B cell (primary cell): ENCODE results near the gene DHRS11. TPM values are rescaled to one million over a fixed set of nuclear protein-coding genes. Genes with fewer than 3 reads are reported as not detected.

Experiments
- ATAC-seq: fragments of 200-7000 bp; cut with Tn5 transposase; one replicate; pipeline ENCODE4 v1.10.0; 2021; ENCODE audit warnings: low read depth, mild to moderate bottlenecking, moderate number of reproducible peaks, moderate library complexity
- CTCF ChIA-PET: fragments of 350-600 bp; sonication (Branson Sonifier 250); formaldehyde crosslinking; loops from one replicate; lab custom pipeline; 2021; ENCODE audit warnings: antibody characterized with exemption, inconsistent platforms; lab: Charles Lee
- POLR2A ChIA-PET: fragments of 350-600 bp; sonication (Branson Sonifier 250); formaldehyde crosslinking; loops from one replicate; lab custom pipeline; 2021; ENCODE audit warnings: antibody characterized with exemption; lab: Charles Lee
- DNase-seq: peaks from one replicate; pipeline ENCODE4 v3.0.0; 2013
- H2AFZ ChIP-seq: 2 replicates; pipeline ENCODE4 v1.6.1; 2012; ENCODE audit warnings: mild to moderate bottlenecking, low read depth, low read length; ENCODE audit not compliant: insufficient read depth, poor library complexity, severe bottlenecking
- H3K27ac ChIP-seq, 2 donors: 1 replicate in 1 of 2; 2 replicates in 1 of 2; pipeline ENCODE4 v1.5.1; 2012 to 2013; ENCODE audit warnings: low read length in 2 of 2, mild to moderate bottlenecking in 2 of 2, moderate library complexity in 1 of 2
- H3K27me3 ChIP-seq, 4 experiments: fragments of 200-600 bp in 1 of 4; sonication (generic) in 1 of 4; replicated peaks in 1 of 4; 1 replicate in 2 of 4; 2 replicates in 2 of 4; pipeline versions ENCODE4 v1.6.1 to v1.7.0; 2013 to 2016; ENCODE audit warnings: low read length in 3 of 4, mild to moderate bottlenecking in 2 of 4, mixed read lengths in 1 of 4, moderate library complexity in 1 of 4; ENCODE audit not compliant: insufficient read depth in 4 of 4, control insufficient read depth in 3 of 4; ENCODE audit errors: control extremely low read depth in 1 of 4
- H3K36me3 ChIP-seq, 2 experiments: replicated peaks in 1 of 2; 1 replicate in 1 of 2; 2 replicates in 1 of 2; pipeline versions ENCODE4 v1.6.1 to v1.7.1; 2013; ENCODE audit warnings: low read length in 1 of 2; ENCODE audit not compliant: insufficient read depth in 2 of 2, control insufficient read depth in 1 of 2; ENCODE audit errors: control extremely low read depth in 1 of 2, extremely low read depth in 1 of 2
- H3K4me1 ChIP-seq, 2 donors: fragments of 200-600 bp in 1 of 2; sonication (generic) in 1 of 2; 1 replicate in 1 of 2; 2 replicates in 1 of 2; pipeline versions ENCODE4 v1.5.1 to v1.6.1; 2013 to 2017; ENCODE audit warnings: low read length in 2 of 2; ENCODE audit not compliant: control insufficient read depth in 2 of 2, insufficient read depth in 2 of 2
- H3K4me2 ChIP-seq: replicated peaks from 2 replicates; pipeline ENCODE3; 2012; ENCODE audit warnings: mild to moderate bottlenecking, low read depth, low read length; ENCODE audit not compliant: poor library complexity, severe bottlenecking
- H3K4me3 ChIP-seq, 5 experiments: fragments of 200-600 bp in 1 of 5; sonication (generic) in 1 of 5; 1 replicate in 3 of 5; 2 replicates in 2 of 5; pipeline versions ENCODE4 v1.5.1 to v1.7.0; 2011 to 2016; ENCODE audit warnings: low read length in 4 of 5, mild to moderate bottlenecking in 4 of 5, low read depth in 2 of 5, control low read depth in 1 of 5, moderate library complexity in 1 of 5; ENCODE audit not compliant: insufficient read depth in 1 of 5; ENCODE audit errors: control extremely low read depth in 1 of 5, extremely low read depth in 1 of 5
- H3K79me2 ChIP-seq: fragments of 200-600 bp; sonication (generic); one replicate; pipeline ENCODE4 v1.6.0; 2016; ENCODE audit warnings: low read length; ENCODE audit not compliant: control insufficient read depth, insufficient read depth
- H3K9ac ChIP-seq: fragments of 200-600 bp; sonication (generic); 2 replicates; pipeline ENCODE4 v1.6.1; 2017; ENCODE audit warnings: mild to moderate bottlenecking, low read length, moderate library complexity
- H3K9me3 ChIP-seq, 3 donors: one replicate each; pipeline versions ENCODE4 v1.6.1 to v1.7.1; 2013; ENCODE audit warnings: low read length in 2 of 3; ENCODE audit not compliant: control insufficient read depth in 2 of 3, insufficient read depth in 1 of 3; ENCODE audit errors: control extremely low read depth in 1 of 3
- H4K20me1 ChIP-seq: 2 replicates; pipeline ENCODE4 v1.6.0; 2012; ENCODE audit warnings: mild to moderate bottlenecking, low read length; ENCODE audit not compliant: insufficient read depth, control insufficient read depth, poor library complexity, severe bottlenecking
- H3K27ac Mint-ChIP-seq: one replicate; pipeline ENCODE4 v1.8.0; 2021; ENCODE audit warnings: mixed read lengths
- H3K27me3 Mint-ChIP-seq: one replicate; pipeline ENCODE4 v1.8.0; 2021; ENCODE audit warnings: mixed read lengths
- H3K4me1 Mint-ChIP-seq: one replicate; pipeline ENCODE4 v1.8.0; 2021; ENCODE audit warnings: mixed read lengths
- H3K4me3 Mint-ChIP-seq: one replicate; pipeline ENCODE4 v1.8.0; 2021; ENCODE audit warnings: mixed read lengths
- H3K9me3 Mint-ChIP-seq: one replicate; pipeline ENCODE4 v1.8.0; 2022; ENCODE audit warnings: mixed read lengths; ENCODE audit not compliant: insufficient read depth
- CTCF ChIP-seq: fragments of 200-600 bp; IDR thresholded peaks from one replicate; pipeline ENCODE4 v1.8.0; 2022; ENCODE audit warnings: antibody characterized with exemption, mild to moderate bottlenecking
- EZH2 ChIP-seq: IDR thresholded peaks from 2 replicates; pipeline ENCODE4 v1.6.1; 2012; ENCODE audit warnings: borderline replicate concordance, low read depth, mild to moderate bottlenecking, moderate library complexity, low read length; ENCODE audit not compliant: insufficient read depth, poor library complexity, severe bottlenecking
- WGBS: methylation state at CpG from one replicate; pipeline ENCODE4 v1.1.5; 2013; ENCODE audit warnings: missing lambda C conversion rate; ENCODE audit not compliant: insufficient coverage; 5-methylcytosine and 5-hydroxymethylcytosine counted together
- intact Hi-C: fragments of 100-400 bp; cut with micrococcal nuclease; formaldehyde crosslinking; loops from one replicate; pipeline ENCODE4 v1.10.0; 2022
- polyA plus RNA-seq: library from polyadenylated mRNA; depleted of rRNA; stranded (reverse); fragments of >200 nt; gene quantifications from 2 replicates; pipeline ENCODE4 v1.2.3, GENCODE V29; 2012
- total RNA-seq, 2 donors: library from RNA; stranded (reverse); fragments of 120-200 nt in 1 of 2; gene quantifications; 1 replicate in 1 of 2; 2 replicates in 1 of 2; pipeline versions ENCODE4 v1.2.3 to v1.2.4, GENCODE V29; 2013 to 2022

Gene DHRS11
- total and polyA plus RNA-seq, 2 donors (not counting 1 experiment from before 2014, with no cell fraction given), result 4.3 to 8.2 TPM

GRCh38 chr17:36614081-36614480, 22.4 kb downstream of the DHRS11 start:
- H4K20me1 ChIP-seq, result no peaks in the 10 kb centered on the region
- H3K9ac ChIP-seq, result no peak overlapping the region
- Mint-ChIP-seq H3K4me3 (no peak overlapping the region), H3K9me3 (no peaks in the 10 kb centered on the region), H3K27me3 (no peaks in the 10 kb centered on the region), H3K4me1 (peaks cover 5% of the 10 kb centered on the region), H3K27ac (no peak overlapping the region)
- no peak overlapping the region for H3K27ac ChIP-seq
- peaks cover 0 to 5% of the 10 kb centered on the region in 2 donors for H3K4me1 ChIP-seq
- H3K9me3 ChIP-seq, result no peaks in the 10 kb centered on the region
- intact Hi-C loops, result no loop called here
- TF ChIP-seq CTCF, result no peak
- peaks cover 0 to 3% (median 0%) of the 10 kb centered on the region in 4 experiments for H3K27me3 ChIP-seq
- WGBS, result 91% methylated on average over 3 of the region's 7 CpGs
- H2AFZ ChIP-seq, result no peak overlapping the region
- H3K4me2 ChIP-seq, result no peak overlapping the region
- H3K36me3 ChIP-seq, result no peaks in the 10 kb centered on the region
- H3K4me3 ChIP-seq, result no peak overlapping the region
- ATAC-seq (no peak), DNase-seq (no peak)
- ChIA-PET POLR2A (no interaction called here), CTCF (interaction anchor here (0.7 kb wide), 1 partner anchor 10 kb away, joined by 3 read pairs; no protein-coding TSS in a partner anchor)
- H3K79me2 ChIP-seq, result no peaks in the 10 kb centered on the region

- ChIA-PET CTCF (no interaction called here), POLR2A (no interaction called here)
- no peak for TF ChIP-seq CTCF
- TF ChIP-seq EZH2, result no peak
- no peak overlapping the region for H3K9ac ChIP-seq
- no peak overlapping the region for H3K4me3 ChIP-seq
- DNase-seq (no peak), ATAC-seq (no peak)
- no peaks in the 10 kb centered on the region for H3K4me1 Mint-ChIP-seq
- no peak overlapping the region for H3K4me3 Mint-ChIP-seq
- H2AFZ ChIP-seq, result no peak overlapping the region
- H3K27ac ChIP-seq, result no peak overlapping the region
- WGBS, result 89% methylated on average over 4 of the region's 5 CpGs
- H4K20me1 ChIP-seq, result no peaks in the 10 kb centered on the region
- no peaks in the 10 kb centered on the region for H3K36me3 ChIP-seq
- H3K27ac Mint-ChIP-seq, result no peak overlapping the region
- H3K9me3 ChIP-seq, result no peaks in the 10 kb centered on the region
- H3K27me3 ChIP-seq, result peaks cover 0 to 3% (median 0%) of the 10 kb centered on the region in 4 experiments
- no peak overlapping the region for H3K4me2 ChIP-seq
- no peaks in the 10 kb centered on the region for H3K79me2 ChIP-seq
- H3K4me1 ChIP-seq, result no peaks in the 10 kb centered on the region
- H3K27me3 Mint-ChIP-seq, result no peaks in the 10 kb centered on the region
- H3K9me3 Mint-ChIP-seq, result no peaks in the 10 kb centered on the region
- intact Hi-C loops, result no loop called here
Observed at GRCh38 chr17:36614933-36615332, 23.3 kb downstream of the DHRS11 start.
